C4-2B (cell line): ENCODE data around the gene CABP7.

ENCODE experiments used
- CTCF ChIP-seq: fragments of 450-650 bp; conservative IDR thresholded peaks from 2 replicates; pipeline ENCODE4 v1.5.1; 2017; ENCODE audit warnings: mild to moderate bottlenecking
- ZFX ChIP-seq: fragments of 450-650 bp; IDR thresholded peaks from 2 replicates; pipeline ENCODE4 v1.6.1; 2017

GRCh38 chr22:29742326-29742725 lies 22.5 kb downstream of the CABP7 start:
- TF ChIP-seq CTCF, result no peak
- TF ChIP-seq ZFX, result no peak
